ENCODE measurements around the gene KRT38. TPM values are rescaled to one million over a fixed set of nuclear protein-coding genes. Genes with fewer than 3 reads are reported as not detected.

KRT38 gene
- total RNA-seq, 1 donor from 2014 or later: not detected

DNA sequence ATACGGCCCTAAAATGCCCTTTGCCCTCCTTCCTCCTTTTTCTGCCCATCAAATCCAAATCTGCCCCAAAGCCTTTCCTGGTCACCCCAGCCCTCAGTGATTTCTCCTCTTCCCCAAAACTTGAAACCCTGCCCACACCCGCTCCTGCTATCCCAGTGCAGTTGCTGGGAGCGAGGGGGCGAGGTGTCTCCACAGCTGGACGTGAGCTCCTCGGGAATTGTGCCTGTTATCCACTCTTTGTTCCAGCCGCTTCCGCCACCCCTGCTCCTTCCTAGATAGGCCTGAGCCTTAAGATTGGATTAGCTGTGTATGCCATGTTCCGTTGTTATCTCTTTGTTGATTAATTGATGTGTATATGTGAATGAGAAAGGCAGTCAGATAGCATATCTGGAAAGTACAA is 42.7 kb upstream of the KRT38 start:
- Histone ChIP-seq H3K27me3 (no peaks in the 10 kb centered on the region), H3K79me2 (ENCODE audit: low read depth) (no peaks in the 10 kb centered on the region), H3K36me3 (no peaks in the 10 kb centered on the region), H3K4me1 (peaks cover 14% of the 10 kb centered on the region), H2AFZ (replicated peaks) (peak overlapping the region; percentile 54), H3K9me3 (ENCODE audit: low read depth) (no peaks in the 10 kb centered on the region), H3K27ac (no peak overlapping the region), H3F3A (ENCODE audit: low read depth) (peaks cover 5% of the 10 kb centered on the region), H3K9ac (no peak overlapping the region), H3K4me3 (no peak overlapping the region), H4K20me1 (ENCODE audit: low read depth) (no peaks in the 10 kb centered on the region), H3K4me2 (peak overlapping the region; percentile 2)
- Mint-ChIP-seq H3K27me3 (ENCODE audit: insufficient read depth, low read depth) (peaks cover 4% of the 10 kb centered on the region), H3K4me1 (peaks cover 5% of the 10 kb centered on the region), H3K27ac (no peak overlapping the region), H3K9me3 (peaks cover 5% of the 10 kb centered on the region), H3K36me3 (no peaks in the 10 kb centered on the region), H3K4me3 (no peak overlapping the region)
- DNase-seq (ENCODE audit: low spot score): peak; percentile 42
- TF ChIP-seq EZH2 (IDR thresholded peaks at IDR 0.05): no peak

DNA sequence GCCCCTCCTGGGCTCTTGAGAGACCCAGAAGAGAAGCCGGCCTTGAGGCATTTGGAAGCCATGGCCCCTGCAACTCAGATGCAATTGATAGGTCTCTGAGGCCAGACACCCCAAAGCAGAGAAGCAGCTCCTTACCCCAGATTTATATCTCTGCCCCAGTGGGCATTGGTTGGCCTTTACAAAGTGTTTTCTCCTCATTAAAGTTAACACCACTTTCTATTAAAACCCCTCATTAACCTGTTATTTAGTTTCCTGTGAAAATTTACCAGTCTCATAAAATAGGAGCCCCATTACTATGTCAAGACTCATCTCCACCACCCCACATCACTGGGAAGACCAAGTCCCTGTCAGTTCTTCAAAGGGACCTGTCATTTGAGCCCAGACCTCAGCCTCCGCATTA is 40.3 kb upstream of the KRT38 start, which contains the start of gene KRT35:
KRT35 (minus strand) TSS at position 116 of the 400 bp plus-strand sequence; CDS start at position 62, 54 bp downstream.
- H3K27me3 Mint-ChIP-seq (ENCODE audit: insufficient read depth, low read depth): peaks cover 2% of the 10 kb centered on the region
- no peaks in the 10 kb centered on the region for H3K9me3 ChIP-seq (ENCODE audit: low read depth)
- no peaks in the 10 kb centered on the region for H3K36me3 Mint-ChIP-seq
- H3K27ac ChIP-seq: no peak within 1 kb of the TSS
- no peaks in the 10 kb centered on the region for H3K27me3 ChIP-seq
- H3F3A ChIP-seq (ENCODE audit: low read depth): peaks cover 5% of the 10 kb centered on the region
- no peak within 1 kb of the TSS for H3K9ac ChIP-seq
- no peak for DNase-seq (ENCODE audit: low spot score)
- no peaks in the 10 kb centered on the region for H4K20me1 ChIP-seq (ENCODE audit: low read depth)
- no peak within 1 kb of the TSS for H3K4me3 ChIP-seq
- H3K4me2 ChIP-seq: no peak within 1 kb of the TSS
- no peak within 1 kb of the TSS for H2AFZ ChIP-seq (replicated peaks)
- H3K9me3 Mint-ChIP-seq: peaks cover 2% of the 10 kb centered on the region
- no peaks in the 10 kb centered on the region for H3K36me3 ChIP-seq
- TF ChIP-seq EZH2 (IDR thresholded peaks at IDR 0.05) (no peak), EZH2phosphoT487 (IDR thresholded peaks at IDR 0.05) (no peak)
- TF ChIP-seq, protein P1, sequence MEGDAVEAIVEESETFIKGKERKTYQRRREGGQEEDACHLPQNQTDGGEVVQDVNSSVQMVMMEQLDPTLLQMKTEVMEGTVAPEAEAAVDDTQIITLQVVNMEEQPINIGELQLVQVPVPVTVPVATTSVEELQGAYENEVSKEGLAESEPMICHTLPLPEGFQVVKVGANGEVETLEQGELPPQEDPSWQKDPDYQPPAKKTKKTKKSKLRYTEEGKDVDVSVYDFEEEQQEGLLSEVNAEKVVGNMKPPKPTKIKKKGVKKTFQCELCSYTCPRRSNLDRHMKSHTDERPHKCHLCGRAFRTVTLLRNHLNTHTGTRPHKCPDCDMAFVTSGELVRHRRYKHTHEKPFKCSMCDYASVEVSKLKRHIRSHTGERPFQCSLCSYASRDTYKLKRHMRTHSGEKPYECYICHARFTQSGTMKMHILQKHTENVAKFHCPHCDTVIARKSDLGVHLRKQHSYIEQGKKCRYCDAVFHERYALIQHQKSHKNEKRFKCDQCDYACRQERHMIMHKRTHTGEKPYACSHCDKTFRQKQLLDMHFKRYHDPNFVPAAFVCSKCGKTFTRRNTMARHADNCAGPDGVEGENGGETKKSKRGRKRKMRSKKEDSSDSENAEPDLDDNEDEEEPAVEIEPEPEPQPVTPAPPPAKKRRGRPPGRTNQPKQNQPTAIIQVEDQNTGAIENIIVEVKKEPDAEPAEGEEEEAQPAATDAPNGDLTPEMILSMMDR (IDR thresholded peaks at IDR 0.05): no peak
- peaks cover 5% of the 10 kb centered on the region for H3K4me1 Mint-ChIP-seq
- H3K27ac Mint-ChIP-seq: no peak within 1 kb of the TSS
- H3K79me2 ChIP-seq (ENCODE audit: low read depth): no peaks in the 10 kb centered on the region
- H3K4me1 ChIP-seq: peaks cover 14% of the 10 kb centered on the region
- no peak within 1 kb of the TSS for H3K4me3 Mint-ChIP-seq

DNA sequence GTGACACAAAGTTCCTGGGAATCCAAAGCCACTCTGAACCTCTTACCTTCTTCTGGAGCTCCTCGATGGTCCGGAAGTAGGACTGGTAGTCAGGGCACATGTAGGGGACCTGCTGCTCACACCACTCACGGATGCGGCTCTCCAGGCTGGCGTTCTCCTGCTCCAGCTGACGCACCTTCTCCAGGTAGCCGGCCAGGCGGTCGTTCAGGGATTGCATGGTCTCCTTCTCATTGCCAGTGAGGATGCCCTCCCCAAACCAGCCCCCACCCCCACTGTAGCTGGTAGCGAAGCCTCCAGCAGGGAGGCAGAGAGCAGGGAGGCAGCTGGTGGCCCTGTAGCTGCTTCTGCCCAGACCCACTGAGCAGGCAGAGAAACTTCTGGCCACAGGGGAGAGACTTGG is 39.8 kb upstream of the KRT38 start:
- no peak overlapping the region for H3K27ac Mint-ChIP-seq
- no peaks in the 10 kb centered on the region for H4K20me1 ChIP-seq (ENCODE audit: low read depth)
- peaks cover 5% of the 10 kb centered on the region for H3F3A ChIP-seq (ENCODE audit: low read depth)
- no peaks in the 10 kb centered on the region for H3K27me3 Mint-ChIP-seq (ENCODE audit: insufficient read depth, low read depth)
- no peaks in the 10 kb centered on the region for H3K36me3 Mint-ChIP-seq
- no peak for DNase-seq (ENCODE audit: low spot score)
- H3K79me2 ChIP-seq (ENCODE audit: low read depth): no peaks in the 10 kb centered on the region
- H3K9me3 Mint-ChIP-seq: peaks cover 2% of the 10 kb centered on the region
- no peak overlapping the region for H3K27ac ChIP-seq
- TF ChIP-seq, protein P1 (IDR thresholded peaks at IDR 0.05): no peak
- TF ChIP-seq EZH2 (IDR thresholded peaks at IDR 0.05) (no peak), EZH2phosphoT487 (IDR thresholded peaks at IDR 0.05) (no peak)
- no peaks in the 10 kb centered on the region for H3K36me3 ChIP-seq
- peaks cover 14% of the 10 kb centered on the region for H3K4me1 ChIP-seq
- no peak overlapping the region for H3K4me3 Mint-ChIP-seq
- H2AFZ ChIP-seq (replicated peaks): no peak overlapping the region
- H3K4me3 ChIP-seq: no peak overlapping the region
- H3K4me2 ChIP-seq: no peak overlapping the region
- H3K9me3 ChIP-seq (ENCODE audit: low read depth): no peaks in the 10 kb centered on the region
- no peaks in the 10 kb centered on the region for H3K27me3 ChIP-seq
- no peak overlapping the region for H3K9ac ChIP-seq
- H3K4me1 Mint-ChIP-seq: peaks cover 5% of the 10 kb centered on the region

DNA sequence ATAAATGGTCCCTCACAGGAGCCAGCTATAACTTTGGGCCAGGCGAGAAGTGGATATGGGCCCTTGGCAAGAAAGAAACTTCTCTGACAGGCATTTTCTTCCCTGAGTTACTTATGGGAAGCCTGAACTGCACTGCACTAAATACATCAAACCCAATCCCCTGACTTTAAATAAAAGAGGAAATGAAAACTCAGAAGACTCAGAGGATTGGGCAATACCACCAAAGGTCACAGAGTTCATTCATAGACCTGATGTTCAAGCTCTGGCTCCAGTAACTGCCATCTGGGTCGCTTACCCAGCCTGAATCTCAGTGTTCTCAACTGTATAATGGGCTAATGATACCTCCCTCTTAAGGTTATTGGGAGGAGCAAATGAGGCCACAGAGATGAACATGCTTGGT is 39.4 kb upstream of the KRT38 start:
- peaks cover 5% of the 10 kb centered on the region for H3F3A ChIP-seq (ENCODE audit: low read depth)
- H3K27ac Mint-ChIP-seq: no peak overlapping the region
- H3K9me3 ChIP-seq (ENCODE audit: low read depth): no peaks in the 10 kb centered on the region
- H3K36me3 ChIP-seq: no peaks in the 10 kb centered on the region
- TF ChIP-seq EZH2 (IDR thresholded peaks at IDR 0.05) (no peak), EZH2phosphoT487 (IDR thresholded peaks at IDR 0.05) (no peak)
- TF ChIP-seq, protein P1 (IDR thresholded peaks at IDR 0.05): no peak
- peaks cover 5% of the 10 kb centered on the region for H3K4me1 Mint-ChIP-seq
- peaks cover 14% of the 10 kb centered on the region for H3K4me1 ChIP-seq
- no peaks in the 10 kb centered on the region for H4K20me1 ChIP-seq (ENCODE audit: low read depth)
- no peaks in the 10 kb centered on the region for H3K79me2 ChIP-seq (ENCODE audit: low read depth)
- no peak overlapping the region for H3K4me3 ChIP-seq
- peaks cover 2% of the 10 kb centered on the region for H3K9me3 Mint-ChIP-seq
- no peaks in the 10 kb centered on the region for H3K36me3 Mint-ChIP-seq
- H3K27me3 Mint-ChIP-seq (ENCODE audit: insufficient read depth, low read depth): no peaks in the 10 kb centered on the region
- no peak overlapping the region for H3K9ac ChIP-seq
- DNase-seq (ENCODE audit: low spot score): no peak
- H3K27me3 ChIP-seq: no peaks in the 10 kb centered on the region
- no peak overlapping the region for H3K4me2 ChIP-seq
- H3K4me3 Mint-ChIP-seq: no peak overlapping the region
- H3K27ac ChIP-seq: no peak overlapping the region
- no peak overlapping the region for H2AFZ ChIP-seq (replicated peaks)

Measured in neural progenitor cell (in vitro differentiated cells).